ENCODE results near the gene USHBP1.

Gene USHBP1

GRCh38 chr19:17235971-17236777 lies 28.4 kb downstream of the USHBP1 start:
- no peak for TF ChIP-seq CTCF (IDR thresholded peaks at IDR 0.05; ENCODE audit: low read depth, low read length, missing control alignments)
- in situ Hi-C loops (cut with HindIII; ENCODE audit: low sequenced_read_pairs): no loop called here
- no peak for DNase-seq (ENCODE audit: low read depth)
- peak overlapping the region; percentile 36 for H3K4me3 ChIP-seq (ENCODE audit: low read depth, low read length)

- no peak for DNase-seq (ENCODE audit: low read depth)
- H3K4me3 ChIP-seq (ENCODE audit: low read depth, low read length): peak overlapping the region; percentile 36
- peak; percentile 42 for TF ChIP-seq CTCF (IDR thresholded peaks at IDR 0.05; ENCODE audit: low read depth, low read length, missing control alignments)
- in situ Hi-C loops (cut with HindIII; ENCODE audit: low sequenced_read_pairs): no loop called here
Measured at GRCh38 chr19:17235300-17235970, 29.1 kb downstream of the USHBP1 start.

DNA sequence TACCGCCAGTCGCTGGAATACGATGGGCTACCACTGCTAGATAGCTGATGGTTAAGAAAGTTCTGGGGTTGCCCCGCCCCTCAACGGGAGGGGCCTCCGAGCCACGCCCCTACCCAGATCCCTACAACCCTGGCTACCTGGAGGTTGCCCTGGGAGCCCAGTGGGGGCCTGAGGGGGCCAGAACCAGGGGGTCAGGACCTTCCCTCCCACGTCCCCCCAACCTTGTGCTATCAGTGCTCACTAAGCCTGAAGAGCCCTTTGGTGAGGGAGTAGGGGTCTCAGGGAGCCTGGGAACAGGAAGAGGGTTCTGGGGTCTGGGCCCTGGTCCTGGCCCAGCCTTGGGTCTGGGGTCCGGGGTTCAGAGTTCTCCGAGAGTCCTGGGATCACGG lies 29.6 kb downstream of the USHBP1 start:
- no peak for TF ChIP-seq CTCF (IDR thresholded peaks at IDR 0.05; ENCODE audit: low read depth, low read length, missing control alignments)
- DNase-seq (ENCODE audit: low read depth): no peak
- H3K4me3 ChIP-seq (ENCODE audit: low read depth, low read length): peak overlapping the region; percentile 36
- in situ Hi-C loops (cut with HindIII; ENCODE audit: low sequenced_read_pairs): no loop called here

DNA sequence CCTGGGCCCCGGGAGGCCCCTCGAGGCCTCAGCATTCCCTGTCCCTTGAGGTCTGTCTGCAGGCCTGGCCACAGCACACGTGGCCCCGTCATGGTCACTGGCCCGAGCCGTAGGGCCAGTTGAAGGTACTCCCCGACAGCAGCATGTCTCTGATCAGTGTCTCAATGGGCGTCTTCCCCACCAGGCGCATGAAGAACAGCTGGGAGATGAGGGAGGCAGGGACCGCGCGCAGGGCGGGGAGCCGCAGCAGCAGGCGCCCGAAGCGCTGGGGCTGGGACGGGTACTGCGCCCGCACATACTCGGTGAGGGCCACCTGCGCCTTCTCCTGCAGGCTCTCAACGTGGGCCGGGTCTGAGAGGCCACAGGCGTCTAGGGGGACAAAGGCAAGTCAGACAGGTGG lies 32.3 kb downstream of the USHBP1 start:
- H3K4me3 ChIP-seq (ENCODE audit: low read depth, low read length): no peak overlapping the region
- no peak for DNase-seq (ENCODE audit: low read depth)
- TF ChIP-seq CTCF (IDR thresholded peaks at IDR 0.05; ENCODE audit: low read depth, low read length, missing control alignments): no peak
- in situ Hi-C loops (cut with HindIII; ENCODE audit: low sequenced_read_pairs): no loop called here

DNA sequence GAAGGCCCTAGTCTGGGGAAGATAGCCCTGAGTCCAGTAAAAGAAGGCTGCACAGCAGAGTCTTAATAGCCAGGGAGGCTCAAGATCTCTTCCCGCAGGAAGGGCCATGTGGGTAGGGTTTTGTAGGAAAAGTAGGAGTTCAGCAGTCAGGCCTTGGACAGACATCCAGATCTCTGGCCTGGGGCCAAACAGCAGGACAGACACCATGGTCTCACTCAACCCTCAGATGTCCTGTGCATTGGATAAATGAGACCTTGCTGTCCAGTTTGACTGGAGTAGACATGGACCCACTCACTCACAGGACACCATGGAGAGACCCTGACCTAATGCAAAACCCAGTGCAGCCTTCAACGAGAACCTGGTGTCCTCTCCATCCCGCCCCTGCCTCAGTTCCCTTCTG lies 34.7 kb downstream of the USHBP1 start:
- no peak overlapping the region for H3K4me3 ChIP-seq (ENCODE audit: low read depth, low read length)
- no peak for TF ChIP-seq CTCF (IDR thresholded peaks at IDR 0.05; ENCODE audit: low read depth, low read length, missing control alignments)
- DNase-seq (ENCODE audit: low read depth): no peak
- in situ Hi-C loops (cut with HindIII; ENCODE audit: low sequenced_read_pairs): no loop called here

- in situ Hi-C loops (cut with HindIII; ENCODE audit: low sequenced_read_pairs): no loop called here
- no peak for TF ChIP-seq CTCF (IDR thresholded peaks at IDR 0.05; ENCODE audit: low read depth, low read length, missing control alignments)
- DNase-seq (ENCODE audit: low read depth): no peak
- no peak overlapping the region for H3K4me3 ChIP-seq (ENCODE audit: low read depth, low read length)
Measured at GRCh38 chr19:17227798-17228367, 36.7 kb downstream of the USHBP1 start.

Data from astrocyte of the cerebellum (primary cell).